A172 (cell line): ENCODE measurements around the gene RAPGEF6. TPM values are rescaled to one million over a fixed set of nuclear protein-coding genes. Genes with fewer than 3 reads are reported as not detected.
A peak's percentile ranks its signal among the peaks of the same experiment; 100 is the strongest.
"Not testable (repeated sequence)": the region's sequence is repeated elsewhere in the genome, so short reads cannot be mapped to it uniquely, and the experiment has no call there.

ENCODE experiments used
- DNase-seq: peaks from one replicate; pipeline ENCODE4 v3.0.0-alpha.2; 2015; ENCODE audit warnings: low spot score
- total RNA-seq: library from RNA; depleted of rRNA; stranded (reverse); fragments of >200 nt; shearing (Covaris generic); gene quantifications from 2 replicates; pipeline ENCODE4 v1.2.3, GENCODE V29; 2014; rRNA removed

RAPGEF6 gene, protein sequence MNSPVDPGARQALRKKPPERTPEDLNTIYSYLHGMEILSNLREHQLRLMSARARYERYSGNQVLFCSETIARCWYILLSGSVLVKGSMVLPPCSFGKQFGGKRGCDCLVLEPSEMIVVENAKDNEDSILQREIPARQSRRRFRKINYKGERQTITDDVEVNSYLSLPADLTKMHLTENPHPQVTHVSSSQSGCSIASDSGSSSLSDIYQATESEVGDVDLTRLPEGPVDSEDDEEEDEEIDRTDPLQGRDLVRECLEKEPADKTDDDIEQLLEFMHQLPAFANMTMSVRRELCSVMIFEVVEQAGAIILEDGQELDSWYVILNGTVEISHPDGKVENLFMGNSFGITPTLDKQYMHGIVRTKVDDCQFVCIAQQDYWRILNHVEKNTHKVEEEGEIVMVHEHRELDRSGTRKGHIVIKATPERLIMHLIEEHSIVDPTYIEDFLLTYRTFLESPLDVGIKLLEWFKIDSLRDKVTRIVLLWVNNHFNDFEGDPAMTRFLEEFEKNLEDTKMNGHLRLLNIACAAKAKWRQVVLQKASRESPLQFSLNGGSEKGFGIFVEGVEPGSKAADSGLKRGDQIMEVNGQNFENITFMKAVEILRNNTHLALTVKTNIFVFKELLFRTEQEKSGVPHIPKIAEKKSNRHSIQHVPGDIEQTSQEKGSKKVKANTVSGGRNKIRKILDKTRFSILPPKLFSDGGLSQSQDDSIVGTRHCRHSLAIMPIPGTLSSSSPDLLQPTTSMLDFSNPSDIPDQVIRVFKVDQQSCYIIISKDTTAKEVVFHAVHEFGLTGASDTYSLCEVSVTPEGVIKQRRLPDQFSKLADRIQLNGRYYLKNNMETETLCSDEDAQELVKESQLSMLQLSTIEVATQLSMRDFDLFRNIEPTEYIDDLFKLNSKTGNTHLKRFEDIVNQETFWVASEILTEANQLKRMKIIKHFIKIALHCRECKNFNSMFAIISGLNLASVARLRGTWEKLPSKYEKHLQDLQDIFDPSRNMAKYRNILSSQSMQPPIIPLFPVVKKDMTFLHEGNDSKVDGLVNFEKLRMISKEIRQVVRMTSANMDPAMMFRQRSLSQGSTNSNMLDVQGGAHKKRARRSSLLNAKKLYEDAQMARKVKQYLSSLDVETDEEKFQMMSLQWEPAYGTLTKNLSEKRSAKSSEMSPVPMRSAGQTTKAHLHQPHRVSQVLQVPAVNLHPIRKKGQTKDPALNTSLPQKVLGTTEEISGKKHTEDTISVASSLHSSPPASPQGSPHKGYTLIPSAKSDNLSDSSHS (N-terminal part only)
- total RNA-seq: 12.2 and 14.1 TPM in 2 replicates

DNA sequence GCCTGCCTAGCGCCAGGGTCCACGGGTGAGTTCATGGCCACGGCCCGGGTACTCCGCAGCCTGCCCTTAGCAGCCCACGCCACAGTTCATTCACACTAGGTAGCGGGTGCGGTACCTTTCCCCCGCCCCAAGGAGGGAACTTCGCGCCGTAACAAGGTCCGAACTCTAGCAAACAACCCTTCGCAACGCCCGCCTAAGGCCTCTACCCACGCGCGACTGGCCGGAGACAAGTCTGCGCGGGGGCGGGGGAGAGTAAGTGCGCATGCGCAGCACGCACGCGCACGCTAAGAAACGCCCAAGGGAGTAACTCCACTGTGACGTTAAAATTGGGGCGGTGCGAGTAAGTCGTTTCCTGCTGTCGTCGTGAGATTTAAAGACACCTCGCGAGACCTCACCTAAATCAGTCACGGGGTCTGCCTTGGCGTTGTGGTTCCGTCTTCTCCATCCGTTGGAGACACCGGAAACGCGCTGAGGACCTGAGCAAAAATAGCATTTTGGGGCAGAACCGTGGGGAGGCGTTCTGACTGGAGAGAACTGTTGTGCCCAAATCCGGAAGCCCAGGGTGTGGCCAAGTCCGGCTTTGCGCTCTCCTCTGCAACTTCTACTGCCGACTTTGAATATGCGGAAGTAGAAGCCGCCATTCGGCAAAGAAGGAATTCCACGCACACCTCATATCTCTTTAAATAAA lies at the start of gene RAPGEF6:
Gene RAPGEF6 (minus strand): TSS at position 234 of the 688 bp plus-strand sequence. CDS start 199 bp downstream, at position 35.
- DNase-seq: peak; percentile 100

DNA sequence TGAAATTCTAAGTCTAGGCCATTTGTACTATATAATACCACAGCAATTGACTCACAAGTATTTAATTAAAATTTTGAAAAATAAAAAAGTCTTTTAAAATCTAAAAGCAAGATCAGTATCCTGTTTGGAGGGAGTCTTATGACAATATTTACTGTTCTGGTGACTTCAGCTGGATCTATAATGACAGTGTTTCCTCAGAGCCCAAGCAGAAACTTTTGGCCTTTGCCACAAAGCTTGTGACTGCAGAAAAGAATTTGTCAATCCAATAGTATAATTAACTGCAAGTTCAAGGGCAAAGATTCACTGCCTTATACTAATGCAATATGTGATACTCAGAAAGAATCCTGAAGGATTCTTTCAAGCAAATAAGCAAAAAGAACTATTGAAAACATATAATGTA lies 49.6 kb upstream of the RAPGEF6 start:
- DNase-seq: no peak

DNA sequence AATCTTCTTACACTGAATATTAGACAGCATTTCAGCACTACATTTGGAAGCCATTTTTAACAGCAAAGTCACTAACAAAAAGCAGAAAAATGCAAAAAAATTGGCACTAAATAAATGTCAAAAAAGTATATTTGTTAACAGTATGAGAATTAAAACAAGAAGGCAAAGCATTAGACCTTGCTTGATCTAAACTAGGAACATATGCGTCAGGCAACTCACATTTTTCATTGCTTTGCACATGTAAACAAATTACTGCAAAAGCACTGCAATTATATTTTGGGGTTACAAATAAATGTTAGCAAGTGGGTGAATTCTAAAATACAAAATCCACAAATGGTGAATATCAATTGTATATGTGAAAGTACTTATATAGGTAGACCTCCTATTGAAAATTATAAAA lies 49.0 kb upstream of the RAPGEF6 start:
- DNase-seq: no peak

DNA sequence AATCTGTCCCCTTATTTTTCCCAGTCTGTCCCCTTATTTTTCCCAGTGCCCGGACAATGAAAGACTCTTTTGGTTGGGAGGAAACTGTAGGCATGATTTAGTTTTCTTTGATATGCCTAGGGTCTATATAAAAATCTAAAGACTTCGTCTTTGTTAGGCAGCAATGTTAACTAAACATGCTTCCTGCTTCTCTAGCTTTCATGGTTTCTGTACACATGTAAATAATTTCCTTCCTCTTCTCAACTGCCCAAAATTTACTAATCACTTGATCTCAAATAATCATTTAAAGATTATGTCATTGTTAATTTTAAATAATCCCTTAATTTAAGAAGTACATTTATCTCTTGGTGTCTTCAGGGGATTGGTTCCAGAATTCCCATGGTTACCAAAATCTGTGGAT lies 47.8 kb upstream of the RAPGEF6 start:
- no peak for DNase-seq

DNA sequence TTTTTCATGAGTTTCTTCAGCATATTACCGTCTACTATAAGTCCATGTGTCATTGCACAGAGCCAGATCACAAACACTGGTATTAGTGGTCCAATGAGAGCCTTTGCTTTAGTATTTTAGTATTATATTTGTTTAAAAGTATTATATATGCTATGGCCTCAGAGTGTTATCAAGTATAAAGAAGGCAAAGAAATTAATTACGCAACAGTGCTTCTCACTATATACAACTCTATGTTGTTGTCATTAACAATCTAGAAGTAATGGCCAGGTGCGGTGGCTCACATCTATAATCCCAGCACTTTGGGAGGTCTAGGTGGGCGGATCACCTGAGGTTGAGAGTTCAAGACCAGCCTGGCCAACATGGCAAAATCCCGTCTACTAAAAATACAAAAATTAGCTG lies 47.1 kb upstream of the RAPGEF6 start:
- no peak for DNase-seq

DNA sequence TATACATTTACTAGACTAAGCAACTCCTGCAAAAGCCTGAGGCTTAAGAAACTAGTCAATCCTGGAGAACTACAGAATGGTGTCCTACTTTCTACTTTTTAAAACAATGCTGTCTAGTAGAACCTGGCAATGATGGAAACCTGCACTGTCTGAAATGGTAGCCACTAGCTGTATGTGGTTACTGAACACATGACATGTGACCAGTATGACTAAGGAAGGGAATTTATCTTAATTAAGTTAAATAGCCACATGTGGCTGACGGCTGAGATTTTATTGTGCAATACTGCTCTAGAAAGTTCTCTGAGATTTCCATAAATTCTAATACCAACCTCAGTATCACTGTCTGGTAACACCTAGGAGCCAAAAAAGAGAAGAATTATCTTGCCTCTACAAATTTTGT lies 44.9 kb upstream of the RAPGEF6 start:
- DNase-seq: peak; percentile 74

DNA sequence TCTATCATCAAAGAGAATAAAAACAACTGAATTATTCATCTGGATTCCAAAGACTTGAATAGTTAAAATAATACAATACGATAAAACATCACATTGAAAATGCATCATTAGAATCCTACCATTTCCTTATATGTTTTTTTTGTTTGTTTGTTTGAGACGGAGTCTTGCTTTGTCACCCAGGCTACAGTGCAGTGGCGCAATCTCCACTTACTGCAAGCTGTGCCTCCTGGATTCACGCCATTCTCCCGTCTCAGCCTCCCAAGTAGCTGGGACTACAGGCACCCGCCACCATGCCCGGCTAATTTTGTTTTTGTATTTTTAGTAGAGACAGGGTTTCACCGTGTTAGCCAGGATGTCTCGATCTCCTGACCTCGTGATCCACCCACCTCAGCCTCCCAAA lies 43.2 kb upstream of the RAPGEF6 start:
- DNase-seq: not testable (repeated sequence)

DNA sequence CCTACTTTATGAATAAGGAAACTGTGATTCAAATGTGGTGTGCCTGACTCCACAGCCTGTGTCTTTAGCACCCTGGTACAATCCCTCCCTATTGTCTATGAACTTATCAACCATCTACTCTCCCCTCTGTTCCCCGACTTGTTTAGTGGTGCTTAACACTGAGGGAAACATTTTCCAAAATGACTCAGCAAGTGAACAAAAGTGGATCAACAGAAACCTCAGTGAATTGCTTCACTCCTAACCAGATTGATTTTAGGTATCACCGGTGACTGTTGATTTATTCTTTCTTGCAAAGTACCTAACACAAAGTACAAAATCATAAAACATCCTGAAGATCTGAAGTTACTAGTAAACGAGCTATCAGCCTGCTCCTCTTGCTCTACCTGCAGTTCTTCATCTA lies 42.1 kb upstream of the RAPGEF6 start:
- DNase-seq: no peak

DNA sequence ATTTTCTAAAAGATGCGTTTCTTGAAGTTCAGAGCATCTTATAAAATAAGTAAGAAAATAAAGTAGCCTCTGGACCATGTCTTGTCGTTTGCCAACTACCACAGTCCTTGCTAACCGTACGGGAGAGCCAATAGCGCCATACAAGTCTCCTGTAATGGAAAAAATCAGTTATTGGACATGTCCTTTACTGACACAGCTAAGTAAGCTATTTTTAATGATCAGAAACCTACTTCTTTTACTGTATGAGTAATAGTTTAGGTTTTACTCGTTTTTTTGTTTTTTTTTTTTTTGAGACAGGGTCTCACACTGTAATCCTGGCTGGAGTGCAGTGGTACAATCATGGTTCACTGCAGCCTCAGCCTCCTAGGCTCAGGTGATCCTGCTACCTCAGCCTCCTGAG lies 37.7 kb upstream of the RAPGEF6 start:
- DNase-seq: no peak

DNA sequence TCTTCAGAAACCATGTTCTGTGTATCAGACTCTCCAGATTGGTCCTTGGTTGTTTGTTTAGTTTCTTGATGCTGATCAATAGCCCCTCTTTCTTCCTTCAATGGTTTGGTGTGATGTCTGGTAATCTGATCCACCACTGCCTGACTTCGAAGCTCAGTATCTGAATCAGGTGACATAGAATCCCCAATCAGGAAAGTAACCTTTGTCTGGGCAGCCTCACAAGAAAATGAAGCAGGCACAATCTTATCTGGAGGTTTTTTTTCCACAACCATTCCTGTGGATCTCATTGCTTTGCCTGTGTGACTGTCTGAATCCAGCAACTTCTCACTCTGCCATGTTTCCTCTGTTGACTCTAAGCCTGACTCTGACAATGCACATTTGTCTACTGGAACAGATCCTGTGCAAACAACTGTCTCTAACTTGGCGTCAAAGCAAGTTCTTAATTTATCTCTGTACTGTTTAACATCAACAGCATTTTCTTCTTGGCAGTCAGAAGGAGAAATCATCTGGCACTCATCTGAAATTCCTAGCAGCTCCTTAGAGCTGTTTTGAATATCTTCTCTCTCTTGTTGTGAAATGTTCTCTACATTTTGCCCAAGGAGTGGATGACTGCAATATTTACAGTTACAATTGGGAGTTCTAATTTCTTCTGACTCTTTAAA lies 37.1 kb upstream of the RAPGEF6 start:
- DNase-seq: peak; percentile 41

DNA sequence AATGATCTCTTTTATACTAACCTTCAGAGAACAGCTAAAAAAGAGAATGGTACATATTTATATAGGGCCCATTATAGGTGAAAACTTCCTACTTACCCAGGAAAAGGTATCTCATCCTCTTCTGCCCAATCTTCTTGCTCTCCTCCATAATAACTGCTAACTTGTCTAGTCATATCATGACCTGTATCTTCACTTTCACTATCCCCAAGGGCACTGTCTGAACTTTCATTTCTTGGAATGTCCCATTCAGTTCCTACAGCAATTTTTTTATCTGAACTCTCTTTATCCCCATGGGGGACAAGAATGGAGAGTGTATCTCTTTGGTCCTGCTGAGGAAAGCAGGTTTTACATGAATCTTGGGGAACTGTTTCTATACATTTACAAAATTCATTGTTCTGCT lies 36.4 kb upstream of the RAPGEF6 start:
- DNase-seq: no peak

DNA sequence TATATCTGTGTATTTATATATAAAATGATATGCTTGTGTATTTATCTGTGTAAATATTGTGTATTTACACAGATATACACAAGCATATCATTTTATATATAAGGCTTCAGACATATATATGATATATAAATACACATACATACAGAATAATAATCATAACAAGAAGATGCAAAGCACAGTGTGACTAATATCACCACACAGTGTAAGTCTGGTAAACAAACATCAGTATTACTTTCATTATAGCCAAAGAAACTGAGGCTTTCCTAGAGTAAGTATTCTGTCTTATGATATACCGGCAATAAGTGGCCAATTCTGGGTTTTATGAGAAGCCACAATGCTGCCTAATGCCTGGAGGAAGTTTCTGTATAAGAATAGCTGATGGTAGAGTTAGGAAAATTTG lies 29.9 kb upstream of the RAPGEF6 start:
- no peak for DNase-seq

DNA sequence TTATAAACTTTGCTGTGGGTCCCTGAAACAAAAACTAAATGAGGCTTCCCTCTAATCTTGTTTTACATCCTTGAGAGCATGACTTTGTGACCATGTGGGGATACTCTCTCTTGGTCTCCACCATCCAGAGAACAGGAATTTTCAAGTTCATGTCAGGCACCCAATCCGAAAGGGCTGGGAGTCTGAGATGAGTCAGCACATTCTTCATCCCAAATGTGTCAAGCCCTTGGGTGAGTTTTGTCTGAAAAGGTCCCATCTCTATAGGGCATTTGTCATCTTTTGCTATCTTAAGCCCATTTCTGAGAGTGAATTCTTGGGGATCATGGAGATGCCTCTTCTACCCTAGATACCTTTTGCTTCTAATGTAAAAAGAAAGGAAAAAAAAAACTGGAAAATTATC lies 26.9 kb upstream of the RAPGEF6 start:
- DNase-seq: peak; percentile 26

DNA sequence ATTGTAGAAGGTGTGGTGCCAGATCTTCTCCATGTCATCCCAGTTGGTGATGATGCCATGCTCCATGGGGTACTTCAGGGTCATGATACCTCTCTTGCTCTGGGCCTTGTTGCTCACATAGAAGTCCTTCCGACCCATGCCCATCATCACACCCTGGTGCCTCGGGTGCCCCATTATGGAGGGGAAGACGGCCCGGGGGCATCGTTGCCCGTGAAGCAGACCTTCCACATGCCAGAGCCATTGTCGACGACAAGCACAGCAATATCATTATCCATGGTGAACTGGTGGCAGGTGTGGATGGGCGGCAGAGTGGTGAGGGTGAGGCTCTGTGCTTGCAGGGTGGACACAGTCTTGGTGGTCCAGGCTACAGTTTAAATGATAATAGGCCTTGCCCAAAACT lies 24.8 kb upstream of the RAPGEF6 start:
- no peak for DNase-seq

DNA sequence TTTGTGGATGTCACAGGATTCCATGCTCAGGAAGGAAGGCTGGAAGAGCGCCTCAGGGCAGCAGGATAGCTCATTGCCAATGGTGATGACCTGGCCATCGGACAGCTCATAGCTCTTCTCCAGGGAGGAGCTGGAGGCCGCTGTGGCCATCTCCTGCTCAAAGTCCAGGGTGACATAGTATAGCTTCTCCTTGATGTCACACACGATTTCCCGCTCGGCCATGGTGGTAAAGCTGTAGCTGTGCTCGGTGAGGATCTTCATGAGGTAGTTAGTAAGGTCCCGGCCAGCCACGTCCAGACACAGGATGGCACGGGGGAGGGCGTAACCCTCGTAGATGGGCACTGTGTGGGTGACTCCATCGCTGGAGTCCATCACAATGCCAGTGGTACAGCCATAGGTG lies 24.3 kb upstream of the RAPGEF6 start:
- no peak for DNase-seq

DNA sequence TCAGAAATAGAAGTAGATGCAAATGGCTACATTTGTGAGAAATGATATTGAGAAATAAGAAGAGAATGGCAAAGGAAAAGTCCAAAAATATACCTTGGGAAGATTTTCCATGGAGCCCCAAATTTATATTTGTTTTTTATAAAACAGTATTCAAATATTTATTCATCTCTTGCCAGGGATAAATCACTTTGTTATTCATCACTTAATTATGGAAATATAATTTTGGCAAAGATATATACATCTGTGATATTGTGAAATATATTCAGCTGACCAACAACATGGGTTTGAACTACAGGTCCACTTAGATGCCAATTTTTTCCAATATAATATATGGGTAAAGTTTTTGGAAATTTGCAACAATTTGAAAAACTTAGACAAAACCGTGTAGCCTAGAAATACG lies 19.7 kb upstream of the RAPGEF6 start:
- DNase-seq: no peak

DNA sequence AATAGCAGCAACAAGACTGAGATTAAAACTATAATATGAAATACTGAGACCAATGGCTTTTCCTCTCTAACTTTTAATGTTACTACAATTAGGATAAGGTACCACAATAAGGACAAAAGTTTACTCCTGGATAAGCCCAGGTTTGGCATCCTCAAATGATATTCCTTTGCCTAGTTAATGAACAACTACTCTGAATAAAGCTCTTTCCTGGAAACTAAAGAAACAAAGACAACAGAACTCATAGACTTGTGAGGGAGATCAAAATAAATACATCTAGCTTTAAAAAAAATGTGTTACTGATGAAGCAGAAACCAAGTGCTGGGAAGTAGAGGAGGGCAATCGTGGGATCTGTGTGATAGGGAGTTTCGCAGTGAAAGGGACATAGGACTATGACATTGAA lies 19.3 kb upstream of the RAPGEF6 start:
- DNase-seq: no peak

DNA sequence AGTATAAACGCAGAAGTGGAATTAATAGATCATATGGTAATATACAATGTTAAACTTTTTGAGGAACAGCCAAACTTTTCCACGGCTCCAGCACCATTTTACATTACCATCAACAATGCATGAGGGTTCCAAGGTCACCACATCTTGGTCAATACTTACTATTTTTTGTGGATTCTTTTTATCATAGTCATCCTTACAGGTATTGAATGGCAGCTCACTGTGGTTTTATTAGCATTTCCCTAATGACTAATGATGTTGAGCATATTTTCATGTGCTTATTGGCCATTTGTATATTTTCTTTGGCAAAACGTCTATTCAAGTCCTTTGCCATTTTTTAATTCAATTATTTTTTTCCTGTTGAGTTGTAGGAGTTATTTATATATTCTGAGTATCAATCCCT lies 14.1 kb upstream of the RAPGEF6 start:
- no peak for DNase-seq

DNA sequence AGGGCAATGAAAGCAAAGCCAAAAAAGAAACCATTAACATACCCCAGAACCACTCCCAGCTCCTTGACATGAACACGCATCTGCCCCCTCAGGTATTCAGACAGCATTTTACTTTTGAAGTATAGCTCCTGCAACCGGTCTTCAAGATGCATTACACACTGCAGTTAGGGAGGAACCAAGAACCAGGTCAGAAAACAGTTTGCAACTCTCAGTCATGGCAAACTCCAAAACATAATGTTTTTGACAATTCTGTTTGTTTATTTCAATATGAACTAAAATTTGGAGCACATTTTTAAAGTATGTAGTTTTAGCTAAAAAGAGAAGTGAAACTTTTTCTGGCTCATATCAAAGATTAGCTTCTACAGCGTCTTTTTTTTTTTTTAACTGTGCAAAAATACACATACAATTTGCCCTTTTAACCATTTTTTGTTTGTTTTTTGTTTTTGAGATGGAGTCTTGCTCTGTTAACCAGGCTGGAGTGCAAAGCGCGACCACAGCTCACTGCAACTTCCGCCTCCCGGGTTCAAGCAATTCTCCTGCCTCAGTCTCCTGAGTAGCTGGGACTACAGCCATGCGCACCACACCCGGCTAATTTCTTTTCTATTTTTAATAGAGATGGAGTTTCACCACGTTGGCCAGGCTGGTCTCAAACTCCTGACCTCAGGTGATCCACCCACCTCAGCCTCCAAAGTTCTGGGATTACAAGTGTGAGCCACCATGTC lies 12.2 kb upstream of the RAPGEF6 start:
- DNase-seq: no peak

DNA sequence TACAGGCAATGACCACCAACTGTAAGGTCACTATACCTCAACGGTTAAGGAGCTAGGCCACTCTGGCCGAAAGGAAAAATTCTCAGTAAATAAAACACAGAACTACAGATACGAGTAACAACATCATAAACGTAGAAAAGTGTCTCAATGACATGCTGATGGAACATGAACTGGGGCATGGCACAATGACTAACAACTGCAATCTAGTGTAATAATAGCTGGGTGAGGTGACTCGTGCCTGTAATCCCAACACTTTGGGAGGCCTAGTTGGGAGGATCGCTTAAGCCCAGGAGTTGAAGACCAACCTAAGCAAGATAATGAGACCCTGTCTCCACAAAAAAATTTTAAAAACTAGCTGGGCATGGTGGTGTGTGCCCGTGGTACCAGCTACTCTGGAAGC lies 9.8 kb upstream of the RAPGEF6 start:
- no peak for DNase-seq
